GM18508 (cell line): Measurements from ENCODE around the gene IL6.

ENCODE experiments used
- ATAC-seq: cut with Tn5 transposase; IDR thresholded peaks from one replicate; pipeline ENCODE4 v1.9.1; 2021; ENCODE audit warnings: moderate number of reproducible peaks; ENCODE audit not compliant: insufficient read depth, unreplicated experiment

Gene IL6

DNA sequence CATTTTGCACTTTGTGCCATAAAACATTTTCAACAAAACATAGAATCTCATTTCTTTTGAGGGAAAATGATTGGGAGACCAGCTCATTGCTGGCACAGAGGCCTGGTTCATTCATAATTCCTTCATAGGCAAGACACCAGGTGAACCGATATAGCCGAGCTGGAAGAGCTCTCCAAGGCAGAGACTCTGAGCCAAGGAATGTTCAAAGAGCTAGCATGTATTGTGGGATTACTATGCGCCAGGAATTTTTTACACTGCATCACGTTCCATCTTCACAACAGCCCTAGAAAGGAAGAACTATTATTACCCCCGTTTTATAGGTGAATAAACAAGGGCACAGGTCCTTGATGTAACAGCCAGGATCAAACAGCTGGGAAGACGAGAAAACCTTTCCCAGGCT, 2.1 kb upstream of the IL6 start:
- no peak for ATAC-seq

DNA sequence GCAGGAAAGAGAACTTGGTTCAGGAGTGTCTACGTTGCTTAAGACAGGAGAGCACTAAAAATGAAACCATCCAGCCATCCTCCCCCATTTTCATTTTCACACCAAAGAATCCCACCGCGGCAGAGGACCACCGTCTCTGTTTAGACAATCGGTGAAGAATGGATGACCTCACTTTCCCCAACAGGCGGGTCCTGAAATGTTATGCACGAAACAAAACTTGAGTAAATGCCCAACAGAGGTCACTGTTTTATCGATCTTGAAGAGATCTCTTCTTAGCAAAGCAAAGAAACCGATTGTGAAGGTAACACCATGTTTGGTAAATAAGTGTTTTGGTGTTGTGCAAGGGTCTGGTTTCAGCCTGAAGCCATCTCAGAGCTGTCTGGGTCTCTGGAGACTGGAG, 1.4 kb upstream of the IL6 start:
- ATAC-seq: no peak

DNA sequence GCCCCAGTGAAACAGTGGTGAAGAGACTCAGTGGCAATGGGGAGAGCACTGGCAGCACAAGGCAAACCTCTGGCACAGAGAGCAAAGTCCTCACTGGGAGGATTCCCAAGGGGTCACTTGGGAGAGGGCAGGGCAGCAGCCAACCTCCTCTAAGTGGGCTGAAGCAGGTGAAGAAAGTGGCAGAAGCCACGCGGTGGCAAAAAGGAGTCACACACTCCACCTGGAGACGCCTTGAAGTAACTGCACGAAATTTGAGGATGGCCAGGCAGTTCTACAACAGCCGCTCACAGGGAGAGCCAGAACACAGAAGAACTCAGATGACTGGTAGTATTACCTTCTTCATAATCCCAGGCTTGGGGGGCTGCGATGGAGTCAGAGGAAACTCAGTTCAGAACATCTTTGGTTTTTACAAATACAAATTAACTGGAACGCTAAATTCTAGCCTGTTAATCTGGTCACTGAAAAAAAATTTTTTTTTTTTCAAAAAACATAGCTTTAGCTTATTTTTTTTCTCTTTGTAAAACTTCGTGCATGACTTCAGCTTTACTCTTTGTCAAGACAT, 574 bp upstream of the IL6 start:
- peak; percentile 44 for ATAC-seq

DNA sequence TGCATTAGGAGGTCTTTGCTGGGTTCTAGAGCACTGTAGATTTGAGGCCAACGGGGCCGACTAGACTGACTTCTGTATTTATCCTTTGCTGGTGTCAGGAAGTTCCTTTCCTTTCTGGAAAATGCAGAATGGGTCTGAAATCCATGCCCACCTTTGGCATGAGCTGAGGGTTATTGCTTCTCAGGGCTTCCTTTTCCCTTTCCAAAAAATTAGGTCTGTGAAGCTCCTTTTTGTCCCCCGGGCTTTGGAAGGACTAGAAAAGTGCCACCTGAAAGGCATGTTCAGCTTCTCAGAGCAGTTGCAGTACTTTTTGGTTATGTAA, 675 bp downstream of the IL6 start:
- no peak for ATAC-seq

DNA sequence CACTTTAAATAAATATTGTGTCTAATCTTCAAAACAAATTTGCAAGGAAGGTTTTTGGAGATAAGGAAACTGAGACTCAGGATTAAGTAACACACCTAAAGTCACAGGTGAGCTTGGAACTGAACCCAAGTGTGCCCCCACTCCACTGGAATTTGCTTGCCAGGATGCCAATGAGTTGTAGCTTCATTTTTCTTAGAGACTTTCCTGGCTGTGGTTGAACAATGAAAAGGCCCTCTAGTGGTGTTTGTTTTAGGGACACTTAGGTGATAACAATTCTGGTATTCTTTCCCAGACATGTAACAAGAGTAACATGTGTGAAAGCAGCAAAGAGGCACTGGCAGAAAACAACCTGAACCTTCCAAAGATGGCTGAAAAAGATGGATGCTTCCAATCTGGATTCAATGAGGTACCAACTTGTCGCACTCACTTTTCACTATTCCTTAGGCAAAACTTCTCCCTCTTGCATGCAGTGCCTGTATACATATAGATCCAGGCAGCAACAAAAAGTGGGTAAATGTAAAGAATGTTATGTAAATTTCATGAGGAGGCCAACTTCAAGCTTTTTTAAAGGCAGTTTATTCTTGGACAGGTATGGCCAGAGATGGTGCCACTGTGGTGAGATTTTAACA, 1.5 kb downstream of the IL6 start:
- no peak for ATAC-seq

DNA sequence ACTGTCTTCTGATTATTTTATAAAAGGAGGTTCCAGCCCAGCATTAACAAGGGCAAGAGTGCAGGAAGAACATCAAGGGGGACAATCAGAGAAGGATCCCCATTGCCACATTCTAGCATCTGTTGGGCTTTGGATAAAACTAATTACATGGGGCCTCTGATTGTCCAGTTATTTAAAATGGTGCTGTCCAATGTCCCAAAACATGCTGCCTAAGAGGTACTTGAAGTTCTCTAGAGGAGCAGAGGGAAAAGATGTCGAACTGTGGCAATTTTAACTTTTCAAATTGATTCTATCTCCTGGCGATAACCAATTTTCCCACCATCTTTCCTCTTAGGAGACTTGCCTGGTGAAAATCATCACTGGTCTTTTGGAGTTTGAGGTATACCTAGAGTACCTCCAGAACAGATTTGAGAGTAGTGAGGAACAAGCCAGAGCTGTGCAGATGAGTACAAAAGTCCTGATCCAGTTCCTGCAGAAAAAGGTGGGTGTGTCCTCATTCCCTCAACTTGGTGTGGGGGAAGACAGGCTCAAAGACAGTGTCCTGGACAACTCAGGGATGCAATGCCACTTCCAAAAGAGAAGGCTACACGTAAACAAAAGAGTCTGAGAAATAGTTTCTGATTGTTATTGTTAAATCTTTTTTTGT, 2.3 kb downstream of the IL6 start:
- ATAC-seq: no peak

DNA sequence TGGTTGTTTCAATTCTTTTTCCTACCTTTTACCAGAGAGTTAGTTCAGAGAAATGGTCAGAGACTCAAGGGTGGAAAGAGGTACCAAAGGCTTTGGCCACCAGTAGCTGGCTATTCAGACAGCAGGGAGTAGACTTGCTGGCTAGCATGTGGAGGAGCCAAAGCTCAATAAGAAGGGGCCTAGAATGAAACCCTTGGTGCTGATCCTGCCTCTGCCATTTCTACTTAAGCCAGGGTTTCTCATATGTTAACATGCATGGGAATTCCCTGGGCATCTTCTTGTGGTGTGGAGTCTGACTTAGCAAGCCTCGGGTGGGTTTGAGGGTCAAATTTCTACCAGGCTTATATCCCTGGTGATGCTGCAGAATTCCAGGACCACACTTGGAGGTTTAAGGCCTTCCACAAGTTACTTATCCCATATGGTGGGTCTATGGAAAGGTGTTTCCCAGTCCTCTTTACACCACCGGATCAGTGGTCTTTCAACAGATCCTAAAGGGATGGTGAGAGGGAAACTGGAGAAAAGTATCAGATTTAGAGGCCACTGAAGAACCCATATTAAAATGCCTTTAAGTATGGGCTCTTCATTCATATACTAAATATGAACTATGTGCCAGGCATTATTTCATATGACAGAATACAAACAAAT, 3.2 kb downstream of the IL6 start:
- ATAC-seq: no peak

DNA sequence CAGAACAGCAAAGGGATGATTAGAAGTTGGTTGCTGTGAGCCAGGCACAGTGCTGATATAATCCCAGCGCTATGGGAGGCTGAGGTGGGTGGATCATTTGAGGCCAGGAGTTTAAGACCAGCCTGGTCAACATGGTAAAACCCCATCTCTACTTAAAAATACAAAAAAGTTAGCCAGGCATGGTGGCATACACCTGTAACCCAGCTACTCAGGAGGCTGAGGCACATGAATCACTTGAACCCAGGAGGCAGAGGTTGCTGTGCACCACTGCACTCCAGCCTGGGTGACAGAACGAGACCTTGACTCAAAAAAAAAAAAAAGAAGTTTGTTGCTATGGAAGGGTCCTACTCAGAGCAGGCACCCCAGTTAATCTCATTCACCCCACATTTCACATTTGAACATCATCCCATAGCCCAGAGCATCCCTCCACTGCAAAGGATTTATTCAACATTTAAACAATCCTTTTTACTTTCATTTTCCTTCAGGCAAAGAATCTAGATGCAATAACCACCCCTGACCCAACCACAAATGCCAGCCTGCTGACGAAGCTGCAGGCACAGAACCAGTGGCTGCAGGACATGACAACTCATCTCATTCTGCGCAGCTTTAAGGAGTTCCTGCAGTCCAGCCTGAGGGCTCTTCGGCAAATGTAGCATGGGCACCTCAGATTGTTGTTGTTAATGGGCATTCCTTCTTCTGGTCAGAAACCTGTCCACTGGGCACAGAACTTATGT, 4.1 kb downstream of the IL6 start:
- no peak for ATAC-seq

DNA sequence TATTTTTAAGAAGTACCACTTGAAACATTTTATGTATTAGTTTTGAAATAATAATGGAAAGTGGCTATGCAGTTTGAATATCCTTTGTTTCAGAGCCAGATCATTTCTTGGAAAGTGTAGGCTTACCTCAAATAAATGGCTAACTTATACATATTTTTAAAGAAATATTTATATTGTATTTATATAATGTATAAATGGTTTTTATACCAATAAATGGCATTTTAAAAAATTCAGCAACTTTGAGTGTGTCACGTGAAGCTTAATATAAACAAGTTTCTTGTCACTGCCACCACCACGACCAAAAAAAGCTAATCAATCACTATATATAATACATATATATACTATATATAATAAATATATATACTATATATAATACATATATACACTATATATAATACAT, 4.8 kb downstream of the IL6 start:
- ATAC-seq: no peak

DNA sequence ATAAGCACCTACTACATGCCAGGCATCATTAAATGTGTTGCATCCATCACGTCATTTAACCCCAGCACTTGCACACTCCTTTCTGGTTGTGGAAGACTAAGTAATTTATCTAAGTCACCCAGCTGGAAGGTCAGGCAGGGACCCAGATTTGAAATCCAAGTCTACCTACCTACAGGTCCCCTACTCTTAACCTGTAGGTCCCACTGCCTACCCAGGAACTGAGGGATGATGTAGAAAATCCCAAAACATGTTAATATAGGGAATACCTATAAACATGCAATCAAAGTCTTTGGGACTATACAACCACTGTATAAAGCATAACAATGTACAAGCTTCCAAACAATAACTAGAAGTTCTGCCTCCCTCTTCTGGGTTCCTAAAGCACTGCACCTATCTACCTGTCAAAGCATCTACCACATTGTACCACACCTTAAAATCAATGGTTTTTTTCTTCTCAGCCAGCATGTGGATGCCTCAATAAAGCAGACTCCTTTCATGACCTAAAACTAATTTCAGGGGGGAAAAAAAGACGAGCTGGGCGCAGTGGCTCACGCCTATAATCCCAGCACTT, 5.6 kb downstream of the IL6 start:
- ATAC-seq: no peak

DNA sequence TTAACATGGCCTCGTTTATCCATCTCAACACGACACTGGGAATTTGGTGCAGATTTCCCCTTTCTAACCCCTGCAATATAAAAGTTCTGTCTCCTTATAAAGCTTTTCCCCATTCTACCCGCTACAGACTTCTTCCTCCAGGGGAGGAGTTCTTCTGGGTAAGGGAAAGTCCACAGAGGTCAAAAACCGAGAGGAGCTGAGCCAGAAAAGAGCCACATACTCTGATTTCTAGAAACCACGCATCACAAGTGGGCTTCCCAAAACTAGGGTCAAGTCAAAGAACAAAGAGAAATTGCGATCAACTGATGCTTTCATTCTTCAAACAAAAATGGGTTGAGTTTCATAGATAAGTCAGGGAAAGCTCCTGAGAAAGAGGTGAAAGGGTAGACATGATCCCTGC, 6.8 kb downstream of the IL6 start:
- no peak for ATAC-seq

DNA sequence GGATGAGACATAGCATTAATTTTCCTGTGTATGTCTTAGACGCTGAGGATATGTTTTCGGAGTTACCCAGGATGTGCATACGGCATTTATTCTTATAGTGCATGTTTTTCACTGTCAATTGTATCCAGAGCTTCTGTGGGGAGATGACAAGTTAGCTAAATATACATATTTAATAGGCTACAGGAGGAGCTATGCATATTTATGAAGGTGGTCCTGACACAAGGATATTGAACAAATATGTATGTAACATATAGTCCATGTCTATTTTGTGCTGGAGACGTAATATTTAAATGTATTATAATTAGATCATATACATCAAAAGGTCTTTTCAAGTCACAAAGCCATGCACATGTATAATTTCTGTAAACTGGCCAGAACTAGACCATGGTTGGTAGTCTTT, 16.0 kb downstream of the IL6 start:
- ATAC-seq: no peak

DNA sequence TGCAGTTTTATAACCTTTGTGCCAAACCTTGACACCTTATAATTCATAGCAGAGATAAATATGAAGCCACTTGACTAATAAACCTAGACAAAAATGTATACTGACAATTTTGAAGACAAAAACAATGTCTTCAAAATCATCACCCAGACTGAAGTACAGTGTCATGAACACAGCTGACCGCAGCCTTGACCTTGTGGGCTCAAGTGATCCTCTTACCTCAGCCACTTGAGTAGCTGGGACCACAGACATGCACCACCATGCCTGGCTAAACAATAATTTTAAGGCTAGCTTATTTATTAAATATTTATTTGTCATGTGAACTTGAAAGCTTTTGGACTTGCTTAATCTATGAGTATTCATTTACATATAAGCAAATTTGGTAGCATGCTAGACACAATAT, 24.3 kb downstream of the IL6 start:
- no peak for ATAC-seq

DNA sequence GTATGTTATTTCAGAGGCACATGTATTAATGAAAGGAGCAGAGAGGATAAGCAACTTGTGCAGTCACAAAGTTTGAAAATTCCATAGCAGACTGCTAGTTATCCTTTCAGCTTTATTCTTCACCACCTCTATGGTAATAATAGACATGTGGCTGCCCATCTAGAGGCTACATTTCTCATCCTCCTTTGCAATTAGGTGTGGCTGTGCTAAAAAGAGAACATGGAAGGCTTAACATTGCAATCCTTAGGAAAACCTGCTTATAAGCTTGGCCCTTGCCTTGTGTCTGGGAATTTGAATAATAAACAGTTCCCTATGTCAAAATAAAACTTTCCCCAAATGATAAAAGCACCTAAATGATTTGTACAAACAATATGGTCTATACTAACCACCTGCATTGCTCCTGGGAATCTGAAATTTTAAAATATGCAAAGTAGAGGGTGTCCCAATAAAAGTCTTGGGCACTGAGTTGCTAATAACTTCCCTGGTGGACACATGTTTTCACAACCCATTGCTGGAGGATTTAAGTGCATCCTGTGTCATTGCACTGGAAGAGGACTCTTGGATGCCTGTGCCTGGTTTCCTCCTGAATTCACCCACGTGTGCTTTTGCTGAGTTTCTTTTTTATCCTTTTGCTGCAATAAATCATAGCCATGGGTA, 30.5 kb downstream of the IL6 start:
- no peak for ATAC-seq

DNA sequence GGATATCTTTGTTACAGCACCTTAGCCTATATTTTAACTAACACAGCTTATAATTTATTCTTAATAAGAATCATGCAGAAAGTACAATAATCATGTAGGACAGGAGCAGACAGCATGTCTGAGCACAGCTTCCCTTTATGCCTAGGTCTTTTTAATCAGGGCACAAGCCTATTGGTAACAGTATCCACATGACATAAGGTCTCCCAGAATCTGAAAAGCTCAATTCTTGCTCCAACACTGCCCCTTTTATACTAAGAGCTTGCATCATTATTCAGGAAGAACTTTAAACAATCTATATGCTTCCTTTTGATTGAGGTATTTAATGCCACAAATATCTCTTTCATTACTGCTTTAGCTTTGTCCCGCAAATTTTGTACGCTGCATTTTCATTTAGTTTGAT, 31.6 kb downstream of the IL6 start:
- no peak for ATAC-seq

DNA sequence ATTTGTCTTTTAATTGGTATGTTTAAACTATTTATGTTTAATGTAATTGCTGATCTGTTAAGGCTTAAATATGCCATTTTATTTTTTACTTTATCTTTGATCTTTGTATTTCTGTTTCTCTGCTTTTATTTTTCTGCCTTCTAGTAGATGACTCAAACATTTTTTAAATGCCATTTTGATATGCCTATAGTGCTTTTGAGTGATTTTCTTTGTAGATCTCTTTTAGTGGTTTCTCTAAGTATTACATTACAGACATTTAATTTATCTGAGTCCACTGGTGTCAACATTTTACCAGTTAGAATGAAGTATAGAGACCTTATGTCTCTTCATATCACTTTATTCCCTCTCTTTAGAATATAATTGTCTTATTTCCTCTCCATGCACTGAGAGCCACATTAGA, 32.7 kb downstream of the IL6 start:
- ATAC-seq: no peak

DNA sequence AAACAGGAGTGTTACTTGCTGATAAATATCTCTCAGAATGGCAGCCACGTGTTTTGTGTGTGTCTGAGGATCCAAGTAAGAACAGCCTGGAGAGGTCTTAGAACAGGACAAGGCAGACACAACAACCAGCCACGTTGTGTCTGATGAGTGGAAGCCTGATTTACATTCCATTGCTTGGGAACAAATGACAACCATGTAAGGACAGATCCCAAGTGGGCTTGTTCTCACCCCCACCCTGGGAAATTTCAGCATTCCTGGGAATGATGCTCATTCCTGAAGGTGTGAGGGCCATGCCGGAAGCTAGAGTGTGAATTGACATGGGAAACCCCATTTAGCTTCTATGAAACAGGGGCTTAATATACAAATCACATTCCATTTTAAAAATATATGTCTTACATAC, 35.9 kb downstream of the IL6 start:
- ATAC-seq: no peak

DNA sequence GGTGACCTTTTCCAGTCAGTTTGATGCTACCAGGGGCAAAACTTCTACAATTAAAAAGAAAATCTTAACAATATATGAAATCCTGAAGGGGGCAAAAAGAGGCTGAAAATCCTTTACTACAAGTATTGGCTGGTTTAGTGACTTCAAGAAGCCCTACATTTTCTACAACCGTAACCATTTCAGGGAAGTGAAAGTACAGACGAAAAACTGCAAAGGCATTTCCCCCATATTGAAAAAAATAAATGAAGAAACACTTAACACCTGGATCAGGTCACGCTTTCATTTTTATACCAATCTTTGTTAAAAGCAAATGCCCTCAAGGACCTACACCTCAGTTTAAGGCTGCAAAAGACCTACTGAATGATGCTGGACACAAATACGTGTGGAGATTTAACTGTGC, 38.6 kb downstream of the IL6 start:
- peak; percentile 70 for ATAC-seq

DNA sequence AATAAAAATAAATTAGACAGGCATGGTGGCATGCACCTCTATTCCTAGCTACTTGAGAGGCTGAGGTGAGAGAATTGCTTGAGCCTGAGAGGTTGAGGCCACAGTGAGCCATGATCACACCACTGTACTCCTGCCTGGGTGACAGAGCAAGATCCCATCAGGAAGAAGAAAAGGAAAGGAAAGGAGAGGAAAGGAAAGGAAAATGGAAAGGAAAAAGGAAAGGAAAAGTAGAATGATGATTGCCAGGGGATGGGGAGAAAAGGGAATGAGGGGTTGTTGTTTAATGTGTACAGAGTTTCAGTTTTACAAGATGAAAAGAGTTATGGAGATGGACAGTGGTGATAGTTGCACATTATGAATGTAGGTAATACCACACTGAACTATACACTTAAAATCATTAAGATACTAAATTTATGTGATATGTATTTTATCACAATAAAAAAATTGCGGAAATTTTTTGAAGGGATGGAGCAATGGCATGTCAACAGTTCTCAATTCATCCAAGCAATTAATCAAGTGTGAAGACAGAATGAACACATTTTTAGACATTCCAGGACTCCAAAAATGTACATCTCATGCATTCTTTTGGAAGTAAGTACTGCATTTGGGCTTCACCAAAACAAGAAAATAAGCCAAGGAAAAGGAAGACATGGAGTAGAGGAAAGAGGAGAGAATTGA, 44.3 kb downstream of the IL6 start:
- no peak for ATAC-seq

DNA sequence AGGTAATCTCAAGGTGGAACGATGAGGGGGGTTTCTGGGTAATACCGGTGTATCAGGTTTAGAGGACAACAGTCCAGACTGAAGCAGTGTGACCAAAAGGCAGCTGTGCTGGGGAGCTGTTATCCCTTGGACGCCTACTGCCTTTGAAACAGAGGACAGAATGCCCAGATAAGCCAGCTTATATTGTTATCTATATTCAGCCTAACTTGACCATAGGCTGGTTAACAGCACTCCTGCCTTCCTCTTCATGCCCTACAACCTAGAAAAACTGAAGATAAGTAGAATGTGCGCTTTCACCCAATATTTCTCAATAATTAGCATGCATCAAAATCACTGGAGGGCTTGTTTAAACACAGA, 44.9 kb downstream of the IL6 start:
- no peak for ATAC-seq
